IPS DF 19.7 (cell line): ENCODE measurements around the gene DAAM2.

ENCODE experiments used
- DNase-seq: peaks from one replicate; pipeline ENCODE4 v3.0.0-alpha.2; 2013; ENCODE audit warnings: low read depth, low spot score

Gene DAAM2

GRCh38 chr6:39953076-39953618 is 161.0 kb downstream of the DAAM2 start:
- DNase-seq, result no peak
